GM13977 (cell line): ENCODE data around the gene TUSC2.

Source experiments
- DNase-seq: peaks from one replicate; pipeline ENCODE4 v3.0.0; 2012; ENCODE audit warnings: low spot score
- in situ Hi-C: fragments of 300-500 bp; cut with MboI; formaldehyde crosslinking; loops from one replicate; pipeline ENCODE4 v1.12.0; 2022; ENCODE audit warnings: low sequenced_read_pairs, low pct_unique_long_range_greater_than_20kb, mixed read lengths, inconsistent platforms; ENCODE audit not compliant: unreplicated experiment
- TF ChIP-seq, protein P1 (sequence below): IDR thresholded peaks from 2 replicates; pipeline ENCODE4 v1.5.1; 2012; ENCODE audit warnings: mild to moderate bottlenecking, control low read depth; ENCODE audit not compliant: insufficient read depth; ENCODE audit errors: extremely low read depth, missing control alignments

Gene TUSC2

DNA sequence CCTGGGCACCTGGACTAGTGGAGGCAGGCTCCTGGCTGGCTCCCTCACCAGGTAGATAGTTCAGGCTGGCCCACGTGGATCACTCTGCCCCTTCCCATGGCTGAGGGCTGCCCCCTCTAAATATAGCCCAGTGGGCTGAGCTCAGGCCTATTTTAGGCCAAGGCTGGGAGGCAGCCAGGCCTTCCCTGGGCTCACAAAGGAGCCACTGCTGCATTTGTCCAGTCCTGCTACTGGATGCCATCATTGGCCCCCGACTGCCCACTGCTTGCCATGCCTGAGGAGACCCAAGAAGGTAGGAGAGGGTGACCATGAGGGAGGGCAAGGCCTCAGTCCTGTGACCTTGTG, 49.2 kb downstream of the TUSC2 start, which contains the start of gene LSMEM2:
LSMEM2 (plus strand) TSS at position 208 of the 345 bp plus-strand sequence; CDS start at position 235, 27 bp downstream.
- in situ Hi-C loops, result loop anchor here (10.0 kb wide), 1 partner anchor 54 kb away; no protein-coding TSS in a partner anchor
- TF ChIP-seq, protein P1, sequence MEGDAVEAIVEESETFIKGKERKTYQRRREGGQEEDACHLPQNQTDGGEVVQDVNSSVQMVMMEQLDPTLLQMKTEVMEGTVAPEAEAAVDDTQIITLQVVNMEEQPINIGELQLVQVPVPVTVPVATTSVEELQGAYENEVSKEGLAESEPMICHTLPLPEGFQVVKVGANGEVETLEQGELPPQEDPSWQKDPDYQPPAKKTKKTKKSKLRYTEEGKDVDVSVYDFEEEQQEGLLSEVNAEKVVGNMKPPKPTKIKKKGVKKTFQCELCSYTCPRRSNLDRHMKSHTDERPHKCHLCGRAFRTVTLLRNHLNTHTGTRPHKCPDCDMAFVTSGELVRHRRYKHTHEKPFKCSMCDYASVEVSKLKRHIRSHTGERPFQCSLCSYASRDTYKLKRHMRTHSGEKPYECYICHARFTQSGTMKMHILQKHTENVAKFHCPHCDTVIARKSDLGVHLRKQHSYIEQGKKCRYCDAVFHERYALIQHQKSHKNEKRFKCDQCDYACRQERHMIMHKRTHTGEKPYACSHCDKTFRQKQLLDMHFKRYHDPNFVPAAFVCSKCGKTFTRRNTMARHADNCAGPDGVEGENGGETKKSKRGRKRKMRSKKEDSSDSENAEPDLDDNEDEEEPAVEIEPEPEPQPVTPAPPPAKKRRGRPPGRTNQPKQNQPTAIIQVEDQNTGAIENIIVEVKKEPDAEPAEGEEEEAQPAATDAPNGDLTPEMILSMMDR, result no peak
- no peak for DNase-seq

GRCh38 chr3:50278123-50278879, 49.7 kb downstream of the TUSC2 start:
- TF ChIP-seq, protein P1, result no peak
- no peak for DNase-seq
- in situ Hi-C loops, result loop anchor here (10.0 kb wide), 1 partner anchor 54 kb away; no protein-coding TSS in a partner anchor

- no peak for DNase-seq
- in situ Hi-C loops, result loop anchor here (10.0 kb wide), 1 partner anchor 52 kb away; no protein-coding TSS in a partner anchor
- TF ChIP-seq, protein P1, result no peak
Measured at GRCh38 chr3:50276762-50277101, 51.3 kb downstream of the TUSC2 start.

GRCh38 chr3:50275996-50276761, 51.8 kb downstream of the TUSC2 start:
- TF ChIP-seq, protein P1, result no peak
- no peak for DNase-seq
- in situ Hi-C loops, result loop anchor here (10.0 kb wide), 1 partner anchor 51 kb away; no protein-coding TSS in a partner anchor

DNA sequence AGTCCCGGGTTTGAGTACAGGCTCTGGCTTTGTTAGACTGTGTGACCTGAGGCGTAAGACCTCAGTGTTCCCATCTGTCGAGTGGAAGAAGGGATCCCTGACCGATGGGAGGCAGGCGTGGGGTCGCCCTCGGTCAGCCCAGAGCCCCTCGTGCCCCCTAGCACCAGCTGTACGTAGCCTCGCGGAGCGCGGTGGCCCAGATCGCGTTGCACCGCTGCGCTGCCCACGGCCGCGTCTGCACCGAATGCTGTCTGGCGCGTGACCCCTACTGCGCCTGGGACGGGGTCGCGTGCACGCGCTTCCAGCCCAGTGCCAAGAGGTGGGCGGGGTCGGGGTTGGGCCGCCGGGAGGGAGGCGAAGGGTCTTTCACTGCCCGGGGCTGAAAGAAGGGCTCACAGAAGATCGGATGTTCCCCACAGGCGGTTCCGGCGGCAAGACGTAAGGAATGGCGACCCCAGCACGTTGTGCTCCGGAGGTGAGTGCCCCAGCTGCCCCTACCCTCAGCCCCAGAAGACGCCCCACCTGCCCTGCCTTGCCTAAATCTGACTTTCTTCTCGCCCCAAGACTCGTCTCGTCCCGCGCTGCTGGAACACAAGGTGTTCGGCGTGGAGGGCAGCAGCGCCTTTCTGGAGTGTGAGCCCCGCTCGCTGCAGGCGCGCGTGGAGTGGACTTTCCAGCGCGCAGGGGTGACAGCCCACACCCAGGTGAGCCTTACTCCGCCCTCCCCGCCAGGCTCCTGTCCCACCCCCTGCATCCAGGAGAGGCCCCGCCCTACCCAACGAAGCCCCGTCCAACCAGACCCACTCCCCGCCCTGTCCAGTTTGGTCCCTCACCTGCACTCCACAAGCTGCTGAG, 52.7 kb downstream of the TUSC2 start:
- in situ Hi-C loops, result loop anchor here (10.0 kb wide), 1 partner anchor 51 kb away; no protein-coding TSS in a partner anchor
- TF ChIP-seq, protein P1, result no peak
- DNase-seq, result peak; percentile 47
